Stimulated activated CD8-positive, alpha-beta memory T cell treated with anti-CD3 and anti-CD28 coated beads, Interleukin-12 subunit alpha, Interleukin-12 subunit beta, amount 100 ng/mL, for 1 hour (primary cell): Measurements from ENCODE around the gene POLN.

ENCODE experiments used
- DNase-seq: peaks from one replicate; pipeline ENCODE4 v3.0.0-alpha.2; 2020; ENCODE audit warnings: low read depth

The POLN gene

GRCh38 chr4:2241410-2242353 lies at the start of gene POLN, which contains the start of gene HAUS3:
TSS of gene POLN (minus strand) at chr4:2242121. CDS start at chr4:2229231, 12,890 bp downstream.
TSS of gene HAUS3 (minus strand) at chr4:2242121. CDS start at chr4:2240946, 1,175 bp downstream.
- DNase-seq: peak; percentile 99

- peak; percentile 56 for DNase-seq
Observed at GRCh38 chr4:2290974-2291704, 49.2 kb upstream of the POLN start.

GRCh38 chr4:2290488-2290887 lies 48.6 kb upstream of the POLN start:
- no peak for DNase-seq

GRCh38 chr4:2289955-2290333 lies 48.0 kb upstream of the POLN start:
- no peak for DNase-seq

GRCh38 chr4:2289311-2289954 lies 47.5 kb upstream of the POLN start:
- DNase-seq: no peak

GRCh38 chr4:2288051-2288541 lies 46.2 kb upstream of the POLN start:
- no peak for DNase-seq

GRCh38 chr4:2287594-2287915 lies 45.6 kb upstream of the POLN start:
- no peak for DNase-seq

GRCh38 chr4:2286904-2287593 lies 45.1 kb upstream of the POLN start:
- DNase-seq: no peak

- no peak for DNase-seq
Observed at GRCh38 chr4:2285613-2286381, 43.9 kb upstream of the POLN start.

- no peak for DNase-seq
Observed at GRCh38 chr4:2284934-2285612, 43.2 kb upstream of the POLN start.

GRCh38 chr4:2284161-2284933 lies 42.4 kb upstream of the POLN start:
- no peak for DNase-seq

GRCh38 chr4:2283199-2283711 lies 41.3 kb upstream of the POLN start:
- no peak for DNase-seq

GRCh38 chr4:2281575-2282343 lies 39.8 kb upstream of the POLN start:
- peak; percentile 57 for DNase-seq

- no peak for DNase-seq
Observed at GRCh38 chr4:2280531-2281300, 38.8 kb upstream of the POLN start.

- DNase-seq: no peak
Observed at GRCh38 chr4:2277956-2278355, 36.0 kb upstream of the POLN start.

GRCh38 chr4:2276581-2277325 lies 34.8 kb upstream of the POLN start:
- DNase-seq: no peak
